HG02763 (cell line): ENCODE data around the gene WNT6.

Source experiments
- ATAC-seq: cut with Tn5 transposase; IDR thresholded peaks from one replicate; pipeline ENCODE4 v1.9.1; 2021; ENCODE audit warnings: mild to moderate bottlenecking, moderate library complexity; ENCODE audit not compliant: unreplicated experiment

The WNT6 gene

GRCh38 chr2:218875692-218876246 is 16.2 kb downstream of the WNT6 start:
- ATAC-seq: no peak

- ATAC-seq: no peak
These were observed 17.1 kb downstream of the WNT6 start for GRCh38 chr2:218876562-218877219.

- no peak for ATAC-seq
These were observed 17.7 kb downstream of the WNT6 start for GRCh38 chr2:218877331-218877730.

GRCh38 chr2:218877891-218878290 is 18.3 kb downstream of the WNT6 start:
- ATAC-seq: no peak

GRCh38 chr2:218878486-218878885 is 18.9 kb downstream of the WNT6 start:
- no peak for ATAC-seq

- ATAC-seq: no peak
These were observed 19.5 kb downstream of the WNT6 start for GRCh38 chr2:218878926-218879761.

- no peak for ATAC-seq
These were observed 20.1 kb downstream of the WNT6 start for GRCh38 chr2:218879776-218880101.

GRCh38 chr2:218880102-218880858 is 20.7 kb downstream of the WNT6 start, which contains the start of gene WNT10A:
Gene WNT10A, plus strand, starts transcription at chr2:218880852. Its CDS starts 144 bp downstream, at chr2:218880996.
- ATAC-seq: peak; percentile 71

GRCh38 chr2:218880859-218881594 is 21.4 kb downstream of the WNT6 start:
- no peak for ATAC-seq

GRCh38 chr2:218881744-218882460 is 22.3 kb downstream of the WNT6 start:
- ATAC-seq: no peak

- no peak for ATAC-seq
These were observed 22.8 kb downstream of the WNT6 start for GRCh38 chr2:218882461-218882816.

GRCh38 chr2:218882866-218883366 is 23.3 kb downstream of the WNT6 start:
- ATAC-seq: no peak

GRCh38 chr2:218883491-218884490 is 24.2 kb downstream of the WNT6 start:
- ATAC-seq: no peak

- ATAC-seq: no peak
These were observed 24.9 kb downstream of the WNT6 start for GRCh38 chr2:218884519-218884918.

GRCh38 chr2:218885981-218886947 is 26.7 kb downstream of the WNT6 start:
- peak; percentile 62 for ATAC-seq

- no peak for ATAC-seq
These were observed 27.5 kb downstream of the WNT6 start for GRCh38 chr2:218887079-218887478.

- ATAC-seq: no peak
These were observed 28.7 kb downstream of the WNT6 start for GRCh38 chr2:218888341-218888740.
